Activated naive CD4-positive, alpha-beta T cell treated with anti-CD3 and anti-CD28 coated beads for 36 hours (primary cell): ENCODE results near the gene BTBD7. TPM values are rescaled to one million over a fixed set of nuclear protein-coding genes. Genes with fewer than 3 reads are reported as not detected.

ENCODE experiments used
- CTCF ChIA-PET: fragments of 350-600 bp; sonication (Branson Sonifier 250); formaldehyde crosslinking; loops from one replicate; lab custom pipeline; 2021; ENCODE audit warnings: antibody characterized with exemption; lab: Charles Lee
- DNase-seq: peaks from one replicate; pipeline ENCODE4 v3.0.0-alpha.2; 2020
- H3K27ac Mint-ChIP-seq: one replicate; pipeline ENCODE4 v1.8.0; 2021; ENCODE audit warnings: mild to moderate bottlenecking, mixed read lengths
- H3K27me3 Mint-ChIP-seq: one replicate; pipeline ENCODE4 v1.8.0; 2021; ENCODE audit warnings: low read depth, mixed read lengths
- H3K36me3 Mint-ChIP-seq: one replicate; pipeline ENCODE4 v1.8.0; 2021; ENCODE audit warnings: low read depth, mixed read lengths
- H3K4me1 Mint-ChIP-seq: one replicate; pipeline ENCODE4 v1.8.0; 2021; ENCODE audit warnings: low read depth, mixed read lengths
- H3K4me3 Mint-ChIP-seq: one replicate; pipeline ENCODE4 v1.8.0; 2021; ENCODE audit warnings: mild to moderate bottlenecking, moderate library complexity, mixed read lengths
- H3K9me3 Mint-ChIP-seq: one replicate; pipeline ENCODE4 v1.8.0; 2021; ENCODE audit warnings: mixed read lengths
- intact Hi-C: fragments of 100-400 bp; cut with micrococcal nuclease; formaldehyde crosslinking; loops from one replicate; pipeline ENCODE4 v1.15.1; 2023
- total RNA-seq, 2 experiments: library from RNA; stranded (reverse); gene quantifications; one replicate each; pipeline ENCODE4 v1.2.3, GENCODE V29; 2021

The BTBD7 gene
- total RNA-seq, 2 experiments from 2014 or later: 7.2 to 7.7 TPM

DNA sequence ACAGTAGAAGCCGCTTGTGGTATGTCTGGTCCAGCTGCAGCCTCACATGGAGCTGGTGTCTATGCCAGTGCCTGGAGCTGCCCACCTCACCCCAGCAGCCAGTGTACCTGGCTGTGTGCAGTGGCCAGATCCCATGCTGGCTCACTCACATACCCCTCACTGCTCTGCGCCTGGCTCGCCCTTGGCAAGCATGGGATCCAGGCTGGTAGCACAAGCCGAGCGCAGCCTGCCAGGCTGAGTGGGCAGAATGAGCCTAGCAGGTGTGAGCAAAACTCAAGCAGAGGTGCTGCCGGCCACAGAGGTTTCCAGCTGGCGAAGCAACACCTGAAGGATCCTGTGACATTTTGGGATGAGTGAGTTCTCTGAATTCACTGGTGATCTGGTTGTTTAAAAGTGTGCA is 5.0 kb upstream of the BTBD7 start:
- Mint-ChIP-seq H3K9me3 (no peaks in the 10 kb centered on the region), H3K27me3 (no peaks in the 10 kb centered on the region), H3K4me1 (peaks cover 17% of the 10 kb centered on the region), H3K36me3 (peaks cover 4% of the 10 kb centered on the region), H3K27ac (no peak overlapping the region), H3K4me3 (no peak overlapping the region)
- CTCF ChIA-PET: no interaction called here
- DNase-seq: no peak
- intact Hi-C loops: loop anchor here (1.0 to 10.0 kb wide), 2 partner anchors 103 to 153 kb away; partner anchors contain the start of gene LYSET

DNA sequence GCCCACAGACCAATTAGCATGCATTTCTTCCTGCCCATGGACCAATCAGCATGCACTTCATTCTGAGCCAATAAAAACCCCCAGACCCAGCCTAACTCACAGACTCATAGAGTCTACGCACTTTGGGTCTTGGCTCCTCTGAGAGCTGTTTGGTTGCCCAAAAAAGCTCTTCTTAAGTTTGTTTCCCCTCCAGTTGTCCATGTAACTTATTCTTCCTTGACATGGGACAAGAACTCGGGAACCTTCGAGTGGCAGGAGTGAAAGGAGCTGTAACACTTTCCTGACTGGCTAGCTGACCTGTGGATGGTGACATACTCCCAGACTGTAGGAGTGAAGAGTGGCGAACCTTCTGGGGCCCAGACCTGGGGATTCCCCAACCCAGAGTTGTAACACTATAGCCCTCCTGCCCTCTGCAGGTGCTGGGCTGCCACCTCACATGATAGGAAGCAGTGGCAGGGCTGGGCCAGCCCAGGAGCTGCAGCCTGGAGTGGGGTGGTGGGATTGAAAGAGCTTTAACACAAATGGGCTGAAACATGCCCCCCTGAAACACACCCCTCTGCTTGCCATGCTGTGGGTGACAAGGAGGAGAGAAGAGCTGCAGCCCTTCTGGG is 4.4 kb upstream of the BTBD7 start:
- no peaks in the 10 kb centered on the region for H3K9me3 Mint-ChIP-seq
- H3K4me1 Mint-ChIP-seq: peaks cover 17% of the 10 kb centered on the region
- CTCF ChIA-PET: interaction anchor here (0.6 kb wide), 1 partner anchor 97 kb away, joined by 3 read pairs; no protein-coding TSS in a partner anchor
- DNase-seq: peak; percentile 50
- no peaks in the 10 kb centered on the region for H3K27me3 Mint-ChIP-seq
- no peak overlapping the region for H3K27ac Mint-ChIP-seq
- peaks cover 4% of the 10 kb centered on the region for H3K36me3 Mint-ChIP-seq
- intact Hi-C loops: loop anchor here (1.0 to 10.0 kb wide), 2 partner anchors 102 to 152 kb away; partner anchors contain the start of gene LYSET
- H3K4me3 Mint-ChIP-seq: no peak overlapping the region

DNA sequence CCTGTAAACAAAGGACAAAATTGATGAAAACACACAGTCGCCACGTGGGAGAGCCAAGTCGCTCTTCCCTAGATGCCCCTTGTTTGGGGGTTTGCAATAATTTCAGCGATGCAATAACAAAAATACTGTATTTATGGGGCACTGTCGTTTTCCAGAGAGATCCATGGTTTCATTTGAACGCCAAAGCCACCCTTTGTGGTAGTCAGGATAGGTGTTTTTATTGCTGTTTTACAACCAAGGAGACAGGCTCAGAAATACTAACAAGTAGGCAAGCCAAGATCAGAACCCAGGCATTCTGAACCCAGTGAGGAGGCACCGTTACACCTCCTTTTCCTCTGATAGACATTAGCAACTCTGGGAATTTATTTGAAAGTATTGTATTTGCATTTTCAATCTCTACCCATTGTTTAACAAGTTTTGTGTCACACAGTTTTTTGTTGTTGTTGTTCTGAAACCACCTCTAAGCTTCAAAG is 831 bp upstream of the BTBD7 start:
- DNase-seq: no peak
- H3K9me3 Mint-ChIP-seq: no peaks in the 10 kb centered on the region
- H3K4me3 Mint-ChIP-seq: peak overlapping the region; percentile 89
- peak overlapping the region; percentile 83 for H3K27ac Mint-ChIP-seq
- peaks cover 47% of the 10 kb centered on the region for H3K4me1 Mint-ChIP-seq
- CTCF ChIA-PET: no interaction called here
- intact Hi-C loops: loop anchor here (1.0 to 10.0 kb wide), 8 partner anchors 99 to 1059 kb away; partner anchors contain the start of genes GOLGA5, GON7, ITPK1 and LYSET
- no peaks in the 10 kb centered on the region for H3K27me3 Mint-ChIP-seq
- H3K36me3 Mint-ChIP-seq: peaks cover 3% of the 10 kb centered on the region

DNA sequence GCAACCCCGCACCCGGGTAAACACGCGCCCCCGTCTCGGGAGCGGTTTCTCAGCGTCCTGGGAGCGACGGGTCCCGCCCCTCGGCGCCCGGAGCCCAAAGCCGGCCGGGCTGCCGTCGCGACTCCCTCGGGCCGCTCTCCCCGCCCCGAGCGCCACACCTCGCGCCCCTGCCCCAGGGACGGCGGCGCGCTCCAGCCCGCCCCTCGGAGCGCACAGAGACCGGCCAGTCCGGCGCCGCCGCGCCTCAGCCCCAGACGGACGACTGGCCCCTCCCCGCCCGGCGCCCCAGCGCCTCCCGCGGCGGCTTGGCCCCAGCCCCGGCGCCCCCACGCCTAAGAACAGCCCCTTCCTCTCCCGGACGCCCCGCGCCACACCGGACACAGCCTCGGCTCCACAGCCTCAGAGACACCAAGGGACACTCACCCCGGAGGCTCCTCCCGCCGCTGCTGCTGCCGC is 411 bp downstream of the BTBD7 start:
- Mint-ChIP-seq H3K4me1 (peaks cover 55% of the 10 kb centered on the region), H3K4me3 (peak overlapping the region; percentile 89), H3K9me3 (no peaks in the 10 kb centered on the region), H3K36me3 (peaks cover 3% of the 10 kb centered on the region), H3K27me3 (no peaks in the 10 kb centered on the region), H3K27ac (peak overlapping the region; percentile 83)
- peak; percentile 31 for DNase-seq
- CTCF ChIA-PET: no interaction called here
- intact Hi-C loops: loop anchor here (2.0 to 10.0 kb wide), 5 partner anchors 98 to 1060 kb away; partner anchors contain the start of genes GOLGA5 and ITPK1

DNA sequence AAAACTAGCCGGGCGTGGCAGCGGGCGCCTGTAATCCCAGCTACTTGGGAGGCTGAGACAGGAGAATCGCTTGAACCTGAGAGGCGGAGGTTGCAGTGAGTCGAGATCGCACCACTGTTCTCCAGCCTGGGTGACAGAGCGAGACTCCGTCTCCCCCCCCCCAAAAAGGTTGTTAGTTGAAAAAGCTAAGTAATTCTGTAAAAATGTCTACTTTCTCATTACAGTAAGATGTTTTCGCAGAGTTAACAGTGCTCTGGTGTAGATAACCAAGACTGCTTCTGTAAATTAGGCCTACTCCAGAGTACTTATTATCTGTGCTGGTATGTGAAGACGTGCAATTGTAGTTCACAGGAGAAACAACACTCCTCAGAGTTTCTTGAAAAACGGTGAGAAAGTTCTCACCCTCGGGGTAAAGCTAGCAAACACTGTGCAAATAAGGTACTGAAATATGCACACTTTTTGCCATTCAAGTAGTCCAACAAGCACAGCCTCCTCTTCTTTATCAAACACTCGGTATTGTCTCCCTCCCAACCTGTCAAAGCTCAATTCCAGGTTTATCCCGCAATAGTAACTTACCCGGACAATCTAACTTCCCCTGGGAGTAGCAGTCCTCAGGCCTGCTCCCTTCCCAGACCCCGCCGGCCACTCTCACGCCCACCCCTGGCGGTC is 974 bp downstream of the BTBD7 start:
- no peak for DNase-seq
- Mint-ChIP-seq H3K9me3 (no peaks in the 10 kb centered on the region), H3K27me3 (no peaks in the 10 kb centered on the region), H3K36me3 (peaks cover 3% of the 10 kb centered on the region), H3K4me3 (peak overlapping the region; percentile 89), H3K4me1 (peaks cover 59% of the 10 kb centered on the region), H3K27ac (peak overlapping the region; percentile 80)
- CTCF ChIA-PET: interaction anchor here (0.9 to 1.0 kb wide), 2 partner anchors 96 to 125 kb away, joined by 3 to 4 read pairs; partner anchors contain the start of genes GON7 and UBR7
- intact Hi-C loops: loop anchor here (2.0 to 10.0 kb wide), 5 partner anchors 97 to 1060 kb away; partner anchors contain the start of genes GOLGA5 and ITPK1

DNA sequence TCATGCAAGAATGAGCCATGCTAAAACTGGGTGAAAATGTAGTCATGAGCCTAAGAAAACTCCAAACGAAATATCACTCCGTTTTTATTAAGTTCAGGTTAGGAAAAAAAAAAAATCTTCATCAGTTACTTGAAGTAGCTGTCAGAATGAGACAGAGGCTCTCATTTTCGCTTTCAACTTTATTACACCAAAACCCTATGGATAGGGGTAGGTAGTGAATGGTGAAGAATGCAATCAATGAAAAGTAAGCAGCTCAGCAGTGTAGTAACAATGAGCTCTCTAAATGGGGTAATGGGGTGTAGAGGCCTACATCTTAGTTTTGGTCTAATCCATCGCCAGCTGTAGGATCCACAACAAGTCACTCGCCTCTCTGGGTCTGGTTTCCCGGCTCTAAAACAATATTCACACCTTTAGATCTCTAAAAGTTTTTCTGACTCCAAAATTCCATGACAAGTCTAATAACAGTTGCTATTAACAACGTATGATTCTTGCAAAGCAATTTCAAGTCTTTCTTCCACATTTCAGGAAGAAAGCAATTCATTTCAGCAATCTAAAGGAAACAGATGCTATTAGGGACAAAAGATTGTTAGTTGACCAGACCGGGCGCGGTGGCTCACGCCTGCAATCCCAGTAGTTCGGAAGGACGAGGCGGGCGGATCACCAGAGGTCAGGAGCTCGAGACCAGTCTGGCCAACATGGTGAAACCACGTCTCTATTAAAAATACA is 1.7 kb downstream of the BTBD7 start:
- intact Hi-C loops: loop anchor here (5.0 to 10.0 kb wide), 3 partner anchors 96 to 1061 kb away; partner anchors contain the start of gene GOLGA5
- no peak for DNase-seq
- Mint-ChIP-seq H3K27me3 (no peaks in the 10 kb centered on the region), H3K4me1 (peaks cover 59% of the 10 kb centered on the region), H3K36me3 (peaks cover 3% of the 10 kb centered on the region), H3K4me3 (peak overlapping the region; percentile 89), H3K9me3 (no peaks in the 10 kb centered on the region), H3K27ac (no peak overlapping the region)
- CTCF ChIA-PET: interaction anchor here (0.7 to 1.0 kb wide), 4 partner anchors 95 to 216 kb away, joined by 3 to 5 read pairs (median 4); partner anchors contain the start of genes GON7 and UBR7

DNA sequence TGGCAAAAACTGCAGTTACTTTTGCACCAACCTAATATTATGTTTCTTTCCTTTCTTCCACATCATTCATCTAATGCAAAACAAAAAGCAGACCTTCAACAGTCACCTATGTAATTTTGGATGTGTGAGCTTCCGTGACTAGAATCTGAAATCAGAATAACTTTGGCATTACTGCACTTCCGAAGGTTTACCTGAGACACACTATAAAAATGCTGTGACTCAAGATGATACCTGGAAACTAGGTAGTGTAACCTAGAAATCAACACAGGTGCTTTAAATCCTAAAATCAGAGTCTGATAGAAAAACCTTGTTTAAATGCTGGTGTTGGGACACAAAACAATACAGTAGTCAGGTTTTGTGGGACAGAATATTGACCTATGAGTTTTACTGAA is 2.2 kb downstream of the BTBD7 start:
- Mint-ChIP-seq H3K4me3 (no peak overlapping the region), H3K27ac (no peak overlapping the region), H3K9me3 (no peaks in the 10 kb centered on the region), H3K36me3 (peaks cover 3% of the 10 kb centered on the region), H3K27me3 (no peaks in the 10 kb centered on the region), H3K4me1 (peaks cover 59% of the 10 kb centered on the region)
- CTCF ChIA-PET: interaction anchor here (0.9 kb wide), 1 partner anchor 124 kb away, joined by 4 read pairs; the partner anchor contains the start of genes GON7 and UBR7
- DNase-seq: no peak
- intact Hi-C loops: loop anchor here (5.0 to 10.0 kb wide), 3 partner anchors 96 to 1062 kb away; partner anchors contain the start of gene GOLGA5

DNA sequence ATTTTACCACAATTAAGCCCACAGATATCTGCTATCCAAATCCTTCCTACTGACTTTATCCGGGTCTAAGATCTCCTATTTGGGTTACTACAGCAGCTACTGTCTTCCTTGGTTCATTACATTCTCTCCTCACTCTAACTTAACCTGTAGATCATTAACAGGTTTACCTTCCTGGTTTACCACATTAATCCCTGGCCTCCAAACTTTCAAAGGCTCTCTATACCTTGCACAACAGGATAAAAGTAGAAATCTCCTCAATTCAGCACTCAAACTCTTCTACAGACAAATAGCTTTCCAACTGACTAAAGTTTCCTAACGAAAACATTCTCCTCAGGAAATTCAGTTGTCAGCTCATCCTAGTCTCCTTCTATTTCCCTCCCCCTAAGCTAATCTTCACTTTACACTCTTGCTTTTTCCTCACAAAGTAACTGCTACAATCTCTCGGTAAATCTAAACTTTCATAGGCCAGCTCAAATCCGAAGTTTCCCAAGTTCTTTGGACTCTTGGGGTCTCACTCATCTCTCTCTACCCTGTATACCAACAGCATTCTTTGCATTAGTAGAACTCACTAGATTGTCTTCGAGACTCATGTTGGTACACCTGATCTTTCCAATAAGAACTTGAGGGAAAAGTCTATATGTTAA is 2.7 kb downstream of the BTBD7 start:
- H3K4me3 Mint-ChIP-seq: no peak overlapping the region
- DNase-seq: no peak
- CTCF ChIA-PET: interaction anchor here (0.8 kb wide), 1 partner anchor 11 kb away, joined by 3 read pairs; no protein-coding TSS in a partner anchor
- no peak overlapping the region for H3K27ac Mint-ChIP-seq
- no peaks in the 10 kb centered on the region for H3K36me3 Mint-ChIP-seq
- no peaks in the 10 kb centered on the region for H3K27me3 Mint-ChIP-seq
- H3K9me3 Mint-ChIP-seq: no peaks in the 10 kb centered on the region
- intact Hi-C loops: loop anchor here (5.0 to 10.0 kb wide), 3 partner anchors 95 to 1062 kb away; partner anchors contain the start of gene GOLGA5
- H3K4me1 Mint-ChIP-seq: peaks cover 58% of the 10 kb centered on the region

DNA sequence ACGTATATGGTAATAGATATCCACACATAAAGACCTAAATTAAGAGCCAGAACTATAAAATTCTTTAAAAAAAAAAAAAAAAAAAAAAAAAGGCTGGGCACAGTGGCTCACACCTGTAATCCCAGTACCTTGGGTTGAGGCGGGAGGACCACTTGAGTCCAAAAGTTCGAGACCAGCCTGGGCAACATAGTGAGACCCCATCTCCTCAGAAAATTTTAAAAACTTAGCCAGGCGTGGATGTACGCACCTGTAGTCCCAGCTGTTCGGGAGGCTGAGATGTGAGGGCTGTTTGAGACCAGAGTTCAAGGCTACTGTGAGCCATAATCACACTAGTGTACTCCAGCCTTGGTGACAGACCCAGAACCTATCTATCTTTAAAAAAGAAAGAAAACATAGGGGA is 4.3 kb downstream of the BTBD7 start:
- Mint-ChIP-seq H3K9me3 (no peaks in the 10 kb centered on the region), H3K4me3 (no peak overlapping the region), H3K27ac (no peak overlapping the region), H3K27me3 (no peaks in the 10 kb centered on the region), H3K36me3 (peaks cover 2% of the 10 kb centered on the region), H3K4me1 (peaks cover 47% of the 10 kb centered on the region)
- intact Hi-C loops: no loop called here
- CTCF ChIA-PET: no interaction called here
- no peak for DNase-seq

DNA sequence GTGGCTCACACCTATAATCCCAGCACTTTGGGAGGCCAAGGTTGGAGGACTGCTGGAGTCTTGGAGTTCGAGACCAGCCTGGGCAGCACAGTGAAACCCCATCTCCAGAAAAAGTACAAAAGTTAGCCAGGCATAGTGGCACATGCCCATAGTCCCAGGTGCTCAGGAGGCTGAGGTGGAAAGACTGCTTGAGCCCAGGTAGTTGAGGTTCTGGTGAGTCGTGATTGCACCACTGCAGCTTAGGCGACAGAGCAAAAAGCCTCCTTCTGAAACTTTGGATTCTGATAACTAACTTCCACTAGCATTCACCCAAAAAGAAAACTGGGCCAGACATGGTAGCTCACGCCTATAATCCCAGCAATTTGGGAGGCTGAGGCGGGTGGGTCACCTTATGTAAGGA is 6.6 kb downstream of the BTBD7 start:
- intact Hi-C loops: no loop called here
- peaks cover 43% of the 10 kb centered on the region for H3K4me1 Mint-ChIP-seq
- peaks cover 4% of the 10 kb centered on the region for H3K36me3 Mint-ChIP-seq
- DNase-seq: no peak
- H3K27ac Mint-ChIP-seq: no peak overlapping the region
- H3K9me3 Mint-ChIP-seq: no peaks in the 10 kb centered on the region
- H3K27me3 Mint-ChIP-seq: no peaks in the 10 kb centered on the region
- CTCF ChIA-PET: no interaction called here
- no peak overlapping the region for H3K4me3 Mint-ChIP-seq

DNA sequence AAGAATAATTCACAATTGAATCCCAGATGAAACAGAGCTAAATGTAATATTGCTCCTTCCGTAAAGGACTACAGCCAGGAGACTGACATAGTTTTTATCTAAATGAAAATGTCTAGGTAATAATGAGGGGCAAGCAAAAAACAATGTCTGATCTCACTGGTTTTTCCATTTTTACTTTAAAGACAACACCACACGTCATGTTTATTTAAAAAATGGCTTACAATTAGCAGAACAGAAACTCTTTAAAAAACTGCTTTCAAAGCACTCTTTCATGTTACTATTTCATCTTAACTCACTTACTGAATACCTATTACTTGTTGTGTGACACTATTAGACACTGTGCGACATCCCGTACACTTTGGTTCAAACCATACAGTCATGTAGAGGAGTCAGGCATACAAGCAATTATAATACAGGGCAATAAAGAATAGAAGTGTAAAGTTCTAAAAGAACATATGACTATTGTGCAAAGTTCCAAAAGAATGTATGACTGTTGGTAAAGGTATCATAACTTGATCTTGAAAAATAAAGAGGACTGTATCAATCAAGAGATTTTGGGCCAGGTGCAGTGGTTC is 9.1 kb downstream of the BTBD7 start:
- Mint-ChIP-seq H3K36me3 (peaks cover 4% of the 10 kb centered on the region), H3K4me3 (no peak overlapping the region), H3K27ac (no peak overlapping the region), H3K9me3 (no peaks in the 10 kb centered on the region), H3K27me3 (no peaks in the 10 kb centered on the region), H3K4me1 (peaks cover 41% of the 10 kb centered on the region)
- CTCF ChIA-PET: no interaction called here
- intact Hi-C loops: no loop called here
- DNase-seq: no peak
